Panc1 (cell line): ENCODE data around the gene THAP11. TPM values are rescaled to one million over a fixed set of nuclear protein-coding genes. Genes with fewer than 3 reads are reported as not detected.

Source experiments
- ATAC-seq: fragments of 200-7000 bp; cut with Tn5 transposase; 2 replicates; pipeline ENCODE4 v1.9.1; 2020; ENCODE audit warnings: mild to moderate bottlenecking, moderate library complexity
- BruUV-seq: library from RNA; stranded (reverse); fragments of 400-500 nt; replicated peaks from 2 replicates; lab custom pipeline; 2021; lab: Mats Ljungman, UMichigan
- CTCF ChIA-PET: fragments of 300-600 bp; sonication (Branson Sonifier 250); formaldehyde crosslinking; loops from one replicate; lab custom pipeline; 2022; ENCODE audit warnings: antibody characterized with exemption; lab: Charles Lee
- POLR2A ChIA-PET: fragments of 300-600 bp; sonication (Branson Sonifier 250); formaldehyde crosslinking; loops from one replicate; lab custom pipeline; 2022; ENCODE audit warnings: antibody characterized with exemption; lab: Charles Lee
- DNase-seq: peaks from one replicate; pipeline ENCODE4 v3.0.0-alpha.2; 2010; ENCODE audit warnings: low read depth, low spot score
- H3K27ac ChIP-seq: 2 replicates; pipeline ENCODE4 v1.5.1; 2011; ENCODE audit warnings: mild to moderate bottlenecking, low read length, inconsistent platforms
- H3K27me3 ChIP-seq: fragments of 200-500 bp; sonication (Bioruptor generic); 2 replicates; pipeline ENCODE4 v1.6.0; 2014; ENCODE audit warnings: low read length, inconsistent platforms; ENCODE audit not compliant: control insufficient read depth, insufficient read depth
- H3K36me3 ChIP-seq: fragments of 200-500 bp; sonication (Bioruptor generic); 2 replicates; pipeline ENCODE4 v1.5.1; 2014; ENCODE audit warnings: inconsistent platforms, mild to moderate bottlenecking, low read length, moderate library complexity; ENCODE audit not compliant: control insufficient read depth, insufficient read depth
- H3K4me1 ChIP-seq: 2 replicates; pipeline ENCODE4 v1.5.1; 2011; ENCODE audit warnings: inconsistent platforms, mild to moderate bottlenecking, low read length, moderate library complexity; ENCODE audit not compliant: control insufficient read depth, insufficient read depth
- H3K4me3 ChIP-seq, 2 experiments: 2 replicates each; pipeline ENCODE4 v1.5.1; 2011 to 2012; ENCODE audit warnings: low read depth in 2 of 2, low read length in 2 of 2, mild to moderate bottlenecking in 2 of 2, inconsistent platforms in 1 of 2, moderate library complexity in 1 of 2
- H3K9me3 ChIP-seq: fragments of 200-500 bp; sonication (Bioruptor generic); 2 replicates; pipeline ENCODE4 v1.5.1; 2014; ENCODE audit warnings: low read depth, mild to moderate bottlenecking, inconsistent platforms, low read length, moderate library complexity; ENCODE audit not compliant: control insufficient read depth, insufficient read depth
- CTCF ChIP-seq: fragments of 450-650 bp; IDR thresholded peaks from 2 replicates; pipeline ENCODE4 v1.5.1; 2017; ENCODE audit warnings: mild to moderate bottlenecking
- POLR2AphosphoS5 ChIP-seq: IDR thresholded peaks from 2 replicates; pipeline ENCODE4 v1.6.1; 2012; ENCODE audit warnings: mild to moderate bottlenecking, low read depth, low read length, moderate library complexity
- REST ChIP-seq, 2 experiments: IDR thresholded peaks; 2 replicates each; pipeline ENCODE4 v1.6.1; 2011 to 2012; ENCODE audit warnings: low read depth in 2 of 2, control low read depth in 1 of 2, low read length in 1 of 2, mild to moderate bottlenecking in 1 of 2, moderate library complexity in 1 of 2; ENCODE audit not compliant: insufficient read depth in 1 of 2
- SIN3A ChIP-seq: IDR thresholded peaks from 2 replicates; pipeline ENCODE4 v1.6.1; 2012; ENCODE audit warnings: low read depth, mild to moderate bottlenecking, low read length, moderate library complexity, borderline replicate concordance; ENCODE audit not compliant: insufficient read depth
- TCF7L2 ChIP-seq: IDR thresholded peaks from 2 replicates; pipeline ENCODE4 v1.6.1; 2011; ENCODE audit warnings: mild to moderate bottlenecking, low read depth, low read length, inconsistent platforms
- in situ Hi-C: cut with HindIII; loops from 2 replicates; pipeline ENCODE4 v1.10.0; 2016; ENCODE audit warnings: low sequenced_read_pairs, low pct_unique_long_range_greater_than_20kb
- intact Hi-C: fragments of 100-400 bp; cut with micrococcal nuclease; formaldehyde crosslinking; loops from one replicate; pipeline ENCODE4 v1.10.0; 2022; ENCODE audit not compliant: unreplicated experiment
- total RNA-seq: library from RNA; stranded (reverse); gene quantifications from one replicate; pipeline ENCODE4 v1.2.1, GENCODE V29; 2021; ENCODE audit not compliant: unreplicated experiment

THAP11 gene
- total RNA-seq, 1 experiment from 2014 or later: 27.3 TPM

- ATAC-seq (no peak), DNase-seq (no peak)
- Histone ChIP-seq H3K4me1 (peaks cover 13% of the 10 kb centered on the region), H3K27ac (no peak overlapping the region), H3K27me3 (no peaks in the 10 kb centered on the region), H3K4me3 (no peak overlapping the region), H3K36me3 (no peaks in the 10 kb centered on the region; the same call in none of the 2 replicates), H3K9me3 (no peaks in the 10 kb centered on the region)
- intact Hi-C loops (no loop called here), in situ Hi-C loops (no loop called here)
- TF ChIP-seq POLR2AphosphoS5: no peak
- TF ChIP-seq REST (IDR thresholded peaks at IDR 0.05; ENCODE audit: insufficient read depth in 1 of 2, low read depth in 2 of 2, low read length in 1 of 2): no peak
- TF ChIP-seq SIN3A: no peak
- ChIA-PET POLR2A (no interaction called here), CTCF (interaction anchor here (0.6 kb wide), 1 partner anchor 11 kb away, joined by 11 read pairs; no protein-coding TSS in a partner anchor)
- BruUV-seq: no TSS peak
These were observed 18.7 kb downstream of the THAP11 start for GRCh38 chr16:67860589-67861398.

- Histone ChIP-seq H3K27me3 (no peaks in the 10 kb centered on the region), H3K9me3 (no peaks in the 10 kb centered on the region), H3K4me1 (peaks cover 8% of the 10 kb centered on the region), H3K4me3 (no peak overlapping the region), H3K27ac (no peak overlapping the region), H3K36me3 (no peaks in the 10 kb centered on the region; the same call in none of the 2 replicates)
- intact Hi-C loops: no loop called here
- in situ Hi-C loops: no loop called here
- ChIA-PET POLR2A (no interaction called here), CTCF (interaction anchor here (0.6 kb wide), 1 partner anchor 45 kb away, joined by 8 read pairs; no protein-coding TSS in a partner anchor)
- DNase-seq (no peak), ATAC-seq (no peak)
- BruUV-seq: no TSS peak
- TF ChIP-seq POLR2AphosphoS5 (no peak), REST (IDR thresholded peaks at IDR 0.05; ENCODE audit: insufficient read depth in 1 of 2, low read depth in 2 of 2, low read length in 1 of 2) (no peak), SIN3A (no peak), TCF7L2 (no peak), CTCF (no peak)
These were observed 19.8 kb downstream of the THAP11 start for GRCh38 chr16:67861877-67862276.
